CD4-positive, CD25-positive, alpha-beta regulatory T cell (primary cell): ENCODE measurements around the gene PRKCE. TPM values are rescaled to one million over a fixed set of nuclear protein-coding genes. Genes with fewer than 3 reads are reported as not detected.

Experiments
- ATAC-seq, 2 donors: fragments of 150-1000 bp; cut with Tn5 transposase; one replicate each; pipeline ENCODE4 v1.10.0; 2021; ENCODE audit warnings: low read depth in 2 of 2, moderate number of reproducible peaks in 2 of 2, moderate library complexity in 1 of 2
- DNase-seq, 3 donors: peaks; one replicate each; pipeline versions ENCODE4 v3.0.0 to v3.0.0-alpha.2; 2012 to 2022; ENCODE audit warnings: mixed read lengths in 1 of 3
- H3K27ac ChIP-seq: one replicate; pipeline ENCODE4 v1.7.0; 2013; ENCODE audit warnings: mild to moderate bottlenecking, low read length; ENCODE audit not compliant: insufficient read depth, poor library complexity, severe bottlenecking
- H3K27me3 ChIP-seq: one replicate; pipeline ENCODE4 v1.7.0; 2013; ENCODE audit warnings: low read length; ENCODE audit not compliant: control insufficient read depth, insufficient read depth
- H3K36me3 ChIP-seq: one replicate; pipeline ENCODE4 v1.7.0; 2013; ENCODE audit warnings: mild to moderate bottlenecking, low read length, moderate library complexity; ENCODE audit not compliant: control insufficient read depth, insufficient read depth
- H3K4me1 ChIP-seq: 2 replicates; pipeline ENCODE4 v1.7.0; 2013; ENCODE audit warnings: mild to moderate bottlenecking, low read length; ENCODE audit not compliant: insufficient read depth, control insufficient read depth, poor library complexity, severe bottlenecking
- H3K4me3 ChIP-seq: one replicate; pipeline ENCODE4 v1.7.0; 2013; ENCODE audit warnings: low read depth, mild to moderate bottlenecking, low read length, moderate library complexity
- H3K9me3 ChIP-seq, 2 experiments: 1 replicate in 1 of 2; 2 replicates in 1 of 2; pipeline ENCODE4 v1.7.0; 2013; ENCODE audit warnings: low read length in 2 of 2, mild to moderate bottlenecking in 1 of 2, moderate library complexity in 1 of 2; ENCODE audit not compliant: control insufficient read depth in 2 of 2
- H3K27ac Mint-ChIP-seq, 3 donors: one replicate each; pipeline ENCODE4 v1.8.0; 2020 to 2022; ENCODE audit warnings: mild to moderate bottlenecking in 3 of 3, mixed read lengths in 3 of 3, moderate library complexity in 2 of 3
- H3K27me3 Mint-ChIP-seq: one replicate; pipeline ENCODE4 v1.8.0; 2022; ENCODE audit warnings: mild to moderate bottlenecking, mixed read lengths
- H3K36me3 Mint-ChIP-seq: one replicate; pipeline ENCODE4 v1.8.0; 2020; ENCODE audit warnings: mixed read lengths
- H3K4me1 Mint-ChIP-seq, 4 donors: one replicate each; pipeline ENCODE4 v1.8.0; 2020 to 2022; ENCODE audit warnings: mixed read lengths in 4 of 4, mild to moderate bottlenecking in 1 of 4
- H3K4me3 Mint-ChIP-seq, 4 donors: one replicate each; pipeline ENCODE4 v1.8.0; 2020 to 2022; ENCODE audit warnings: mild to moderate bottlenecking in 4 of 4, mixed read lengths in 4 of 4, moderate library complexity in 3 of 4
- H3K9me3 Mint-ChIP-seq, 7 donors: one replicate each; pipeline ENCODE4 v1.8.0; 2020 to 2022; ENCODE audit warnings: mixed read lengths in 7 of 7, mild to moderate bottlenecking in 3 of 7, moderate library complexity in 2 of 7
- polyA plus RNA-seq, 4 donors: library from polyadenylated mRNA; unstranded; fragments of 300-500 nt; fragmentation: Illumina TruSeq; gene quantifications; one replicate each; pipeline ENCODE4 v1.2.3, GENCODE V29; 2021
- total RNA-seq: library from RNA; stranded (reverse); gene quantifications from one replicate; pipeline ENCODE4 v1.2.3, GENCODE V29; 2022

Gene PRKCE
- total and polyA plus RNA-seq, 5 donors from 2014 or later = 0.78 to 16.5 (median 1.3) TPM

DNA sequence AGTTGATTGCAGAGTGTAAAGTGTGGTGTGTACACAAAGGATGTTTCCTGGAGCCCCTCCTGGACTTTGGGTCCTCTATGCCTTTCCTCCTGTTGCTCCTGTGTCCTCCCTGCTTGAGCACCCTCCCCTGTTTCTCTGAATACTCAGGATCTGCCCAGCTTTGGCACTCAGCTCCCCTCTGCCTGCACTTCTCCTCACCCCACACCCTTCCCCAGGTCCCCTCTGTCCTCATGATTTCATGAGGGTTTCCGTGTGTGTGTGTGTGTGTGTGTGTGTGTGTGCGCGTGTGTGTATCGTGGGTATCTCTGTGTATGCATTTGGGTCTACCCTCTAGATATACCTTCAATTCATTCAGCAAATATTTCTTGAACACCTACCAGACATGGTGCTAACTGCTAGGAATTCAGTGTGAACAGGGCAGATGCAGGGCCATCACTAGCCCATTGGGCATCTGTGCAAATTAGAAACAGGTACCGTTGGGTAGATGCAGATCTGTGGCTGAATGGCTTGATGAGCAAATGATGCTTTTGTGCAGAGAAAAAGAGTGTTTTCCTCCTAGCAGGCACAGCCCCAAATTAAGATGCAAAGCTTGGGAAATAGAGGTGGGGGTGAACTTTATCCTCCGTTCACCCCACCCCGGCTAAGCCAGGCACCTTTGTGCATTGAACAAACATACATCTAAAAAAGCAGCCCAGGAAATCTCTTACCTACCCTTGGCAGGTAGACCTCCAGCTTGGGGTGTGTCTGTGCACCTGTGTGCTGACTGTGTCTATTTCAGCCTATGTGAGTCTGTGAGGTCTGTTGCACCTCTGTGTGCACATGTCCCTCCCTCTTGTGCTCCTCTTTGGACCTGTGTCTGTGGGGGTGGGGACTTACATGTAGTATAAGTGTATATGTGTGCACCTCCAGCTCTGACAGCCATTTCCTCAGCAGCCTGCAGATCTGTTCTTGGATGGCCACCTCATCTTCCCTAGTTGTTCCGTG, 585.7 kb downstream of the PRKCE start:
- Histone ChIP-seq H3K27ac (no peak overlapping the region), H3K36me3 (no peaks in the 10 kb centered on the region), H3K4me1 (peaks cover 26% of the 10 kb centered on the region), H3K27me3 (no peaks in the 10 kb centered on the region), H3K9me3 (no peaks in the 10 kb centered on the region), H3K4me3 (no peak overlapping the region)
- Mint-ChIP-seq H3K4me1 (peaks cover 5 to 40% (median 34%) of the 10 kb centered on the region in 4 donors), H3K36me3 (peaks cover 4% of the 10 kb centered on the region), H3K9me3 (peaks cover 0 to 1% (median 0%) of the 10 kb centered on the region in 7 donors), H3K4me3 (no peak overlapping the region), H3K27me3 (no peaks in the 10 kb centered on the region), H3K27ac (peak overlapping the region in 2 of 3 donors; percentile 81 to 94)
- DNase-seq (no peak), ATAC-seq (no peak)

Other genes starting within 250 kb of the PRKCE start
- gene SRBD1, start 40.4 kb upstream of the PRKCE start, total RNA-seq = 18.2 TPM
- gene SRBD1, start 40.4 kb upstream of the PRKCE start, polyA plus RNA-seq = 10 to 100 TPM in 1 of 4 donors, 1 to 10 TPM in 3; 7.4 to 11.5 (median 9.1) TPM